OCI-LY3 (cell line): ENCODE results near the gene ST6GALNAC6.

ENCODE experiments used
- H2AFZ ChIP-seq: fragments of 200-600, 300-600 bp; shearing (Covaris generic); 2 replicates; pipeline ENCODE4 v1.6.0; 2014; ENCODE audit warnings: antibody characterized with exemption, low read depth, low read length
- H3K27ac ChIP-seq: fragments of 200-600, 300-600 bp; sonication (generic); 2 replicates; pipeline ENCODE4 v1.5.1; 2014; ENCODE audit warnings: mild to moderate bottlenecking, low read length, moderate library complexity, mixed read lengths
- H3K27me3 ChIP-seq: fragments of 200-600, 300-600 bp; sonication (generic); 2 replicates; pipeline ENCODE4 v1.6.1; 2014; ENCODE audit warnings: low read depth, low read length, mixed read lengths
- H3K36me3 ChIP-seq: fragments of 200-600, 300-600 bp; sonication (generic); replicated peaks from 2 replicates; pipeline ENCODE3; 2014; ENCODE audit warnings: low read depth, low read length, mixed read lengths
- H3K4me1 ChIP-seq: fragments of 300-600, 200-600 bp; sonication (generic); 2 replicates; pipeline ENCODE4 v1.6.1; 2014; ENCODE audit warnings: low read length, mixed read lengths
- H3K4me2 ChIP-seq: fragments of 200-600, 300-600 bp; sonication (generic); 2 replicates; pipeline ENCODE4 v1.6.1; 2014; ENCODE audit warnings: low read length, mixed read lengths
- H3K4me3 ChIP-seq: fragments of 300-600, 200-600 bp; sonication (generic); 2 replicates; pipeline ENCODE4 v1.5.1; 2014; ENCODE audit warnings: antibody characterized with exemption, mild to moderate bottlenecking, low read length, moderate library complexity
- H3K79me2 ChIP-seq: fragments of 300-600, 200-600 bp; shearing (Covaris generic); 2 replicates; pipeline ENCODE4 v1.6.1; 2014; ENCODE audit warnings: mild to moderate bottlenecking, low read length, mixed read lengths
- H3K9ac ChIP-seq: fragments of 300-600, 200-600 bp; shearing (Covaris generic); 2 replicates; pipeline ENCODE4 v1.6.0; 2014; ENCODE audit warnings: mild to moderate bottlenecking, low read length, moderate library complexity
- H3K9me3 ChIP-seq: fragments of 200-600, 300-600 bp; shearing (Covaris generic); 2 replicates; pipeline ENCODE4 v1.6.1; 2014; ENCODE audit warnings: low read length, mixed read lengths; ENCODE audit not compliant: insufficient read depth
- H4K20me1 ChIP-seq: fragments of 200-600, 300-600 bp; sonication (generic); 2 replicates; pipeline ENCODE4 v1.6.1; 2016; ENCODE audit warnings: low read length, mixed read lengths; ENCODE audit not compliant: insufficient read depth
- EZH2phosphoT487 ChIP-seq: fragments of 200-600 bp; shearing (Covaris generic); IDR thresholded peaks from 2 replicates; pipeline ENCODE4 v1.6.1; 2018; ENCODE audit warnings: antibody characterized with exemption, mixed run types, low read depth
- TF ChIP-seq, protein P1 (sequence below): fragments of 200-600, 300-600 bp; sonication (generic); IDR thresholded peaks from 2 replicates; pipeline ENCODE4 v1.5.1; 2014; ENCODE audit warnings: antibody characterized with exemption, low read length, low read depth

ST6GALNAC6 gene

GRCh38 chr9:127853312-127854183 lies 45.9 kb downstream of the ST6GALNAC6 start:
- Histone ChIP-seq H3K27ac (no peak overlapping the region), H4K20me1 (no peaks in the 10 kb centered on the region), H3K79me2 (no peaks in the 10 kb centered on the region), H3K4me2 (no peak overlapping the region), H3K9ac (no peak overlapping the region), H3K4me1 (no peaks in the 10 kb centered on the region), H2AFZ (no peak overlapping the region), H3K27me3 (no peaks in the 10 kb centered on the region), H3K9me3 (peaks cover 8% of the 10 kb centered on the region; the same call in 1 of the 2 replicates), H3K4me3 (no peak overlapping the region), H3K36me3 (no peaks in the 10 kb centered on the region)
- TF ChIP-seq EZH2phosphoT487 = no peak

DNA sequence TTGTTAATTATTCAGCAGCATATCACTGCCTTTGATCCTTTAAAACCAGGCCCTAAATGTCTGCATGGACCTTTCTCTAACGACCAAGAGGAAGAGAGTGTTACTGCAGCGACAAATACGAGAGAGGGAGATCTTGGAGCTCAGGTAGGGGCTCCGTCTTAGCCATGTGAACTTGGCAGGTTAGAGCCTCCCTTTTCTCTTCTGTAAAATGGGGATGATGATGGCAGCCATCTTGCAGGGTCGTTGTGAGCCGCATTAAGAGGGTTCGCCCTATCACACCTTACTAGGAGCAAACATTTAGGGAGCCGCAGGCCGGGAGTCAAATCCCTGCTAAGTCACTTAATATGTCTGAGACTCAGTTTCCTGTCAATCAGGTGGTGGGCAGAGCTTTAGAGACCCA lies 46.6 kb downstream of the ST6GALNAC6 start:
- no peak overlapping the region for H2AFZ ChIP-seq
- H4K20me1 ChIP-seq = no peaks in the 10 kb centered on the region
- H3K9me3 ChIP-seq = peaks cover 8% of the 10 kb centered on the region; the same call in 1 of the 2 replicates
- no peaks in the 10 kb centered on the region for H3K79me2 ChIP-seq
- no peak overlapping the region for H3K4me3 ChIP-seq
- no peaks in the 10 kb centered on the region for H3K27me3 ChIP-seq
- no peak overlapping the region for H3K4me2 ChIP-seq
- no peaks in the 10 kb centered on the region for H3K36me3 ChIP-seq
- H3K27ac ChIP-seq = no peak overlapping the region
- H3K4me1 ChIP-seq = no peaks in the 10 kb centered on the region
- TF ChIP-seq EZH2phosphoT487 = no peak
- TF ChIP-seq, protein P1, sequence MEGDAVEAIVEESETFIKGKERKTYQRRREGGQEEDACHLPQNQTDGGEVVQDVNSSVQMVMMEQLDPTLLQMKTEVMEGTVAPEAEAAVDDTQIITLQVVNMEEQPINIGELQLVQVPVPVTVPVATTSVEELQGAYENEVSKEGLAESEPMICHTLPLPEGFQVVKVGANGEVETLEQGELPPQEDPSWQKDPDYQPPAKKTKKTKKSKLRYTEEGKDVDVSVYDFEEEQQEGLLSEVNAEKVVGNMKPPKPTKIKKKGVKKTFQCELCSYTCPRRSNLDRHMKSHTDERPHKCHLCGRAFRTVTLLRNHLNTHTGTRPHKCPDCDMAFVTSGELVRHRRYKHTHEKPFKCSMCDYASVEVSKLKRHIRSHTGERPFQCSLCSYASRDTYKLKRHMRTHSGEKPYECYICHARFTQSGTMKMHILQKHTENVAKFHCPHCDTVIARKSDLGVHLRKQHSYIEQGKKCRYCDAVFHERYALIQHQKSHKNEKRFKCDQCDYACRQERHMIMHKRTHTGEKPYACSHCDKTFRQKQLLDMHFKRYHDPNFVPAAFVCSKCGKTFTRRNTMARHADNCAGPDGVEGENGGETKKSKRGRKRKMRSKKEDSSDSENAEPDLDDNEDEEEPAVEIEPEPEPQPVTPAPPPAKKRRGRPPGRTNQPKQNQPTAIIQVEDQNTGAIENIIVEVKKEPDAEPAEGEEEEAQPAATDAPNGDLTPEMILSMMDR = no peak
- no peak overlapping the region for H3K9ac ChIP-seq

DNA sequence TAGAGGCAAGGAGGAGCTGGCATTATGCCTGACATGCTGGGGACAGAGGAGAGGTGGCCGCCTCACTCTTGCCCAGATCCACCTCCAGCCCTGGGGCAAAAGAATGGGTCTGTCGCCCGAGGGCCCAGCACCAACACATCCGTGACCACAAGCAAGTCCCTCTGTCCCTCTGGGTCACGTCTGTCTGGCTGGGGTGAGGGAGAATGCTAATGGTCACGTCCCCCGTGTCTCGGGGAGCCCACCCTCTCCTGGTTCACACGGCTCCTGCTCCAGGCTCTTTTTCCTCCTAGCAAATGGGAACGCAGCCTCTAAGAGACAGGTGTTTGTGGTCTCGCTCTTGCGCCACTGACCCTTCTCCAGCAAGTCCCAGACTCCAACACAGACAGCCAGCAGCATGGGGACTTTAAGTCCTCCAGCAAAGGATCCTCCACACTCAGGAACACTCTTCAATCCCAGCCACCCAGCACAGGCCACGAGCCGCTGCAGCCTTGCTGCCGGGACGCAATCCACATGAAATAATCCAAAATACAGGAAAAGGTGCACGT lies 49.0 kb downstream of the ST6GALNAC6 start:
- Histone ChIP-seq H3K79me2 (no peaks in the 10 kb centered on the region), H3K4me3 (no peak overlapping the region), H3K4me2 (no peak overlapping the region), H4K20me1 (no peaks in the 10 kb centered on the region), H2AFZ (no peak overlapping the region), H3K9ac (no peak overlapping the region), H3K27ac (no peak overlapping the region), H3K36me3 (no peaks in the 10 kb centered on the region), H3K9me3 (peaks cover 8% of the 10 kb centered on the region; the same call in 1 of the 2 replicates), H3K4me1 (no peaks in the 10 kb centered on the region), H3K27me3 (no peaks in the 10 kb centered on the region)
- no peak for TF ChIP-seq EZH2phosphoT487
- TF ChIP-seq, protein P1 = no peak

DNA sequence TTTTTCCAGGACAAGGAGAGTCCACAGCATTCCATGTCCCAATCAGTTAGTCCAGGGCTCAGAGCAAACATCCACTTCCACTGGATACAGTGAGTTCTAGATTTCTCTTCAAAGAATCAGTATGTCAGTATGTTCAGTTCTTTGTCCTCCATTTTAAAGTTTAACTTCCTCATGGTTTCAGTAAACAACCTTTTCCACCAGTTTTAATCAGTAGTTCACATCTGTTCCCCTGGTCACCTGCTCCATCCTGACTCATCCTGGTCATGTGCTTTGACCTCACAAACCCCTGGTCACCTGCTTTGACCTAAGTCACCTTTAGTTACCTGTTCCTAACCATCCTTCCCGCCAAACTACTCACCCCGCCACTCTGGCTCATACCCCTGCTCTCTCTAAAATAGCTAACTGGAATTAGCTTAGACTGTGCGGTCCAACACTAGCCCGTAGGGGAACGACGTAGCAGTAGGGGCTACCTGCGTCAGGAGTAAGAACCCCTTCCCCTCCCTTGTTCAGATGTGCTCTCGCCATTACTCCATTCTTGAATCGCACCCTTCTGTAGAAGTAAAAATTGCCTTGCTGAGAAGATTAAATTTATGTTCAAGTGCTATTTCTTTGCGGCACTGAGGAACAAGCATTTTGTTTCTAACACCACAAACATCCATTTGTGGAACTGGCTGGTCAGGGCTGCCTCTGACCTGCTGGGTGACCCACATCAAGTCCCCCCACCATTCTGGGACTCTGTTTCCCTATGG lies 50.5 kb downstream of the ST6GALNAC6 start:
- H3K9me3 ChIP-seq = peaks cover 8% of the 10 kb centered on the region; the same call in 1 of the 2 replicates
- H4K20me1 ChIP-seq = no peaks in the 10 kb centered on the region
- H3K27ac ChIP-seq = no peak overlapping the region
- H3K79me2 ChIP-seq = no peaks in the 10 kb centered on the region
- no peak overlapping the region for H3K4me2 ChIP-seq
- H3K27me3 ChIP-seq = no peaks in the 10 kb centered on the region
- no peak overlapping the region for H2AFZ ChIP-seq
- TF ChIP-seq, protein P1 = no peak
- TF ChIP-seq EZH2phosphoT487 = no peak
- H3K4me1 ChIP-seq = no peaks in the 10 kb centered on the region
- no peaks in the 10 kb centered on the region for H3K36me3 ChIP-seq
- no peak overlapping the region for H3K9ac ChIP-seq
- H3K4me3 ChIP-seq = no peak overlapping the region
